WTC11 (cell line): ENCODE results near the gene C17orf100. TPM values are rescaled to one million over a fixed set of nuclear protein-coding genes. Genes with fewer than 3 reads are reported as not detected.
"Not testable (repeated sequence)": the region's sequence is repeated elsewhere in the genome, so short reads cannot be mapped to it uniquely, and the experiment has no call there.

Experiments used
- ATAC-seq: fragments of 200-7000 bp; cut with Tn5 transposase; 2 replicates; pipeline ENCODE4 v1.10.0; 2021; ENCODE audit warnings: mild to moderate bottlenecking, moderate library complexity
- CTCF ChIA-PET: fragments of 300-600 bp; sonication (Branson Sonifier 250); formaldehyde crosslinking; loops from one replicate; lab custom pipeline; 2021; ENCODE audit warnings: antibody characterized with exemption; lab: Charles Lee
- POLR2A ChIA-PET: fragments of 350-600 bp; sonication (Branson Sonifier 250); formaldehyde crosslinking; loops from one replicate; lab custom pipeline; 2021; ENCODE audit warnings: antibody characterized with exemption; lab: Charles Lee
- DNase-seq: peaks from one replicate; pipeline ENCODE4 v3.0.0; 2021; ENCODE audit warnings: low spot score
- H3K27ac Mint-ChIP-seq: 2 replicates; pipeline ENCODE4 v1.8.0; 2021; ENCODE audit warnings: mixed read lengths
- H3K27me3 Mint-ChIP-seq: 2 replicates; pipeline ENCODE4 v1.8.0; 2021; ENCODE audit warnings: low read depth, mild to moderate bottlenecking, moderate library complexity, mixed read lengths
- H3K36me3 Mint-ChIP-seq: 2 replicates; pipeline ENCODE4 v1.8.0; 2021; ENCODE audit warnings: mixed read lengths
- H3K4me1 Mint-ChIP-seq: 2 replicates; pipeline ENCODE4 v1.8.0; 2022; ENCODE audit warnings: mixed read lengths
- H3K4me3 Mint-ChIP-seq: 2 replicates; pipeline ENCODE4 v1.8.0; 2021; ENCODE audit warnings: mild to moderate bottlenecking, moderate library complexity, mixed read lengths
- H3K9me3 Mint-ChIP-seq: 2 replicates; pipeline ENCODE4 v1.8.0; 2021; ENCODE audit warnings: mixed read lengths
- CBFB ChIP-seq: sonication (generic); formaldehyde crosslinking; IDR thresholded peaks from 2 replicates; pipeline ENCODE4 v1.8.1; 2022; ENCODE audit warnings: mild to moderate bottlenecking, low read depth, missing genetic modification reagents
- CTCF ChIP-seq: fragments of 200-600 bp; IDR thresholded peaks from 2 replicates; pipeline ENCODE4 v1.8.0; 2022; ENCODE audit warnings: antibody characterized with exemption
- ELF4 ChIP-seq: sonication (generic); formaldehyde crosslinking; IDR thresholded peaks from 2 replicates; pipeline ENCODE4 v1.8.1; 2022; ENCODE audit warnings: low read depth, mild to moderate bottlenecking, moderate library complexity, missing genetic modification reagents
- EMX1 ChIP-seq: fragments of 250-450 bp; sonication (Bioruptor Pico); IDR thresholded peaks from 2 replicates; pipeline ENCODE4 v1.8.0; 2021; ENCODE audit warnings: mild to moderate bottlenecking
- ETV6 ChIP-seq: sonication (generic); formaldehyde crosslinking; IDR thresholded peaks from 2 replicates; pipeline ENCODE4 v1.8.1; 2022; ENCODE audit warnings: mild to moderate bottlenecking, missing genetic modification reagents
- FOXK1 ChIP-seq: sonication (generic); formaldehyde crosslinking; IDR thresholded peaks from 2 replicates; pipeline ENCODE4 v1.8.0; 2022; ENCODE audit warnings: mild to moderate bottlenecking, moderate library complexity, missing genetic modification reagents
- MAX ChIP-seq: sonication (generic); formaldehyde crosslinking; IDR thresholded peaks from 2 replicates; pipeline ENCODE4 v1.8.0; 2022; ENCODE audit warnings: mild to moderate bottlenecking, missing genetic modification reagents
- NFYB ChIP-seq: sonication (generic); formaldehyde crosslinking; conservative IDR thresholded peaks from 2 replicates; pipeline ENCODE4 v1.8.0; 2022; ENCODE audit warnings: low read depth, missing genetic modification reagents
- RORB ChIP-seq: fragments of 250-450 bp; sonication (Bioruptor Pico); IDR thresholded peaks from 2 replicates; pipeline ENCODE4 v1.9.0; 2021; ENCODE audit warnings: mild to moderate bottlenecking
- total RNA-seq: library from RNA; stranded (reverse); gene quantifications from 3 replicates; pipeline ENCODE4 v1.2.3, GENCODE V29; 2021
- TF ChIP-seq, protein P1 (sequence below): sonication (generic); formaldehyde crosslinking; IDR thresholded peaks from 2 replicates; pipeline ENCODE4 v1.8.0; 2022; ENCODE audit warnings: mild to moderate bottlenecking, missing genetic modification reagents
- TF ChIP-seq, protein P2 (sequence below): sonication (generic); formaldehyde crosslinking; IDR thresholded peaks from 2 replicates; pipeline ENCODE4 v1.8.1; 2023; ENCODE audit warnings: mild to moderate bottlenecking, missing genetic modification reagents
- TF ChIP-seq, protein P3 (sequence below): fragments of 250-450 bp; sonication (Bioruptor Pico); conservative IDR thresholded peaks from 2 replicates; pipeline ENCODE4 v1.9.0; 2021; ENCODE audit warnings: mild to moderate bottlenecking
- TF ChIP-seq, protein P4 (sequence below): sonication (generic); formaldehyde crosslinking; IDR thresholded peaks from 2 replicates; pipeline ENCODE4 v1.8.0; 2022; ENCODE audit warnings: missing genetic modification reagents
- TF ChIP-seq, protein P5 (sequence below): sonication (generic); formaldehyde crosslinking; IDR thresholded peaks from 2 replicates; pipeline ENCODE4 v1.8.0; 2023; ENCODE audit warnings: mild to moderate bottlenecking, missing genetic modification reagents
- TF ChIP-seq, protein P6 (sequence below): sonication (generic); formaldehyde crosslinking; IDR thresholded peaks from 2 replicates; pipeline ENCODE4 v1.8.1; 2022; ENCODE audit warnings: mild to moderate bottlenecking, moderate library complexity, missing genetic modification reagents

The C17orf100 gene
- total RNA-seq, 1 experiment from 2014 or later = 2.7 TPM

GRCh38 chr17:6651919-6652452, 424 bp downstream of the C17orf100 start (continued):
- TF ChIP-seq EMX1 (CRISPR knock-in tag) = no peak
- TF ChIP-seq, protein P1, sequence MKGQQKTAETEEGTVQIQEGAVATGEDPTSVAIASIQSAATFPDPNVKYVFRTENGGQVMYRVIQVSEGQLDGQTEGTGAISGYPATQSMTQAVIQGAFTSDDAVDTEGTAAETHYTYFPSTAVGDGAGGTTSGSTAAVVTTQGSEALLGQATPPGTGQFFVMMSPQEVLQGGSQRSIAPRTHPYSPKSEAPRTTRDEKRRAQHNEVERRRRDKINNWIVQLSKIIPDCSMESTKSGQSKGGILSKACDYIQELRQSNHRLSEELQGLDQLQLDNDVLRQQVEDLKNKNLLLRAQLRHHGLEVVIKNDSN (CRISPR knock-in tag) = no peak

- ChIA-PET CTCF (interaction anchor here (1.1 kb wide), 1 partner anchor 160 kb away, joined by 3 read pairs; no protein-coding TSS in a partner anchor), POLR2A (no interaction called here)
- Mint-ChIP-seq H3K27me3 (peaks cover 54% of the 10 kb centered on the region), H3K36me3 (peaks cover 2% of the 10 kb centered on the region; the same call in 1 of the 2 replicates), H3K4me3 (peak overlapping the region; percentile 85), H3K4me1 (peaks cover 43% of the 10 kb centered on the region), H3K9me3 (no peaks in the 10 kb centered on the region), H3K27ac (no peak overlapping the region)
- TF ChIP-seq RORB (CRISPR knock-in tag) (no peak), ETV6 (CRISPR knock-in tag) (0 out of 2 replicates have a peak, but pooled peaks have one; percentile 37), NFYB (no peak), FOXK1 (0 out of 2 replicates have a peak, but pooled peaks have one; percentile 8), CBFB (CRISPR knock-in tag) (no peak), MAX (CRISPR knock-in tag) (0 out of 2 replicates have a peak, but pooled peaks have one; percentile 17), CTCF (no peak), ELF4 (no peak)
- TF ChIP-seq, protein P2, sequence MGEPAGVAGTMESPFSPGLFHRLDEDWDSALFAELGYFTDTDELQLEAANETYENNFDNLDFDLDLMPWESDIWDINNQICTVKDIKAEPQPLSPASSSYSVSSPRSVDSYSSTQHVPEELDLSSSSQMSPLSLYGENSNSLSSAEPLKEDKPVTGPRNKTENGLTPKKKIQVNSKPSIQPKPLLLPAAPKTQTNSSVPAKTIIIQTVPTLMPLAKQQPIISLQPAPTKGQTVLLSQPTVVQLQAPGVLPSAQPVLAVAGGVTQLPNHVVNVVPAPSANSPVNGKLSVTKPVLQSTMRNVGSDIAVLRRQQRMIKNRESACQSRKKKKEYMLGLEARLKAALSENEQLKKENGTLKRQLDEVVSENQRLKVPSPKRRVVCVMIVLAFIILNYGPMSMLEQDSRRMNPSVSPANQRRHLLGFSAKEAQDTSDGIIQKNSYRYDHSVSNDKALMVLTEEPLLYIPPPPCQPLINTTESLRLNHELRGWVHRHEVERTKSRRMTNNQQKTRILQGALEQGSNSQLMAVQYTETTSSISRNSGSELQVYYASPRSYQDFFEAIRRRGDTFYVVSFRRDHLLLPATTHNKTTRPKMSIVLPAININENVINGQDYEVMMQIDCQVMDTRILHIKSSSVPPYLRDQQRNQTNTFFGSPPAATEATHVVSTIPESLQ (CRISPR knock-in tag) = no peak
- TF ChIP-seq, protein P3, sequence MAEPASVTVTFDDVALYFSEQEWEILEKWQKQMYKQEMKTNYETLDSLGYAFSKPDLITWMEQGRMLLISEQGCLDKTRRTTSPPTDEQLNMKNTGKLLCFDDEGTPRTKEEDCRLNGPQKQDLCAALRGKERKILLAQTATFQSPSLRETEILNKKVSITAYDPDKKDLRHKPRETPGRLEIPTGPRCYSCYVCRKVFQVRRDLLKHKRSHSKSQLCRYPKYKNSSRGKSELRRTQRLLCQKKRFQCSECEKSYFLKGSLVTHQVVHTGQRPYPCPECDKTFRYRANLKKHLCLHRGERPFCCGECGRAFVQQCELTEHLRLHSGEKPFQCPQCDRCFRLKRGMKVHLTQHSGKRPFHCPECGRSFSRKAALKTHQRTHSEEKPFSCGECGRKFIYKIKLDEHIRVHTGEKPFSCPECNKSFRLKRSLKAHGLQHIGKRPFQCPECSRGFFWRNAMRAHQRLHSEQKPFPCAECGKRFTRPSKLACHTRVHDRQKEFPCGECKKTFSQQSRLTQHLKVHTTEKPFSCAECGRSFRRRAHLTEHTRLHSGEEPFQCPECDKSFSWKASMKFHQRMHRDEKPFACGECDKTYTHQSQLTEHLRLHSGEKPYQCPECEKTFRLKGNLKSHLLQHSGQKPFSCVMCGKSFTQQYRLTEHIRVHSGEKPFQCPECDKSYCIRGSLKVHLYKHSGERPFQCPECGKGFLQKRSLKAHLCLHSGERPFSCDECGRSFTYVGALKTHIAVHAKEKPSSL = no peak
- TF ChIP-seq, protein P4, sequence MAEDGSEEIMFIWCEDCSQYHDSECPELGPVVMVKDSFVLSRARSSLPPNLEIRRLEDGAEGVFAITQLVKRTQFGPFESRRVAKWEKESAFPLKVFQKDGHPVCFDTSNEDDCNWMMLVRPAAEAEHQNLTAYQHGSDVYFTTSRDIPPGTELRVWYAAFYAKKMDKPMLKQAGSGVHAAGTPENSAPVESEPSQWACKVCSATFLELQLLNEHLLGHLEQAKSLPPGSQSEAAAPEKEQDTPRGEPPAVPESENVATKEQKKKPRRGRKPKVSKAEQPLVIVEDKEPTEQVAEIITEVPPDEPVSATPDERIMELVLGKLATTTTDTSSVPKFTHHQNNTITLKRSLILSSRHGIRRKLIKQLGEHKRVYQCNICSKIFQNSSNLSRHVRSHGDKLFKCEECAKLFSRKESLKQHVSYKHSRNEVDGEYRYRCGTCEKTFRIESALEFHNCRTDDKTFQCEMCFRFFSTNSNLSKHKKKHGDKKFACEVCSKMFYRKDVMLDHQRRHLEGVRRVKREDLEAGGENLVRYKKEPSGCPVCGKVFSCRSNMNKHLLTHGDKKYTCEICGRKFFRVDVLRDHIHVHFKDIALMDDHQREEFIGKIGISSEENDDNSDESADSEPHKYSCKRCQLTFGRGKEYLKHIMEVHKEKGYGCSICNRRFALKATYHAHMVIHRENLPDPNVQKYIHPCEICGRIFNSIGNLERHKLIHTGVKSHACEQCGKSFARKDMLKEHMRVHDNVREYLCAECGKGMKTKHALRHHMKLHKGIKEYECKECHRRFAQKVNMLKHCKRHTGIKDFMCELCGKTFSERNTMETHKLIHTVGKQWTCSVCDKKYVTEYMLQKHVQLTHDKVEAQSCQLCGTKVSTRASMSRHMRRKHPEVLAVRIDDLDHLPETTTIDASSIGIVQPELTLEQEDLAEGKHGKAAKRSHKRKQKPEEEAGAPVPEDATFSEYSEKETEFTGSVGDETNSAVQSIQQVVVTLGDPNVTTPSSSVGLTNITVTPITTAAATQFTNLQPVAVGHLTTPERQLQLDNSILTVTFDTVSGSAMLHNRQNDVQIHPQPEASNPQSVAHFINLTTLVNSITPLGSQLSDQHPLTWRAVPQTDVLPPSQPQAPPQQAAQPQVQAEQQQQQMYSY (CRISPR knock-in tag) = 0 out of 2 replicates have a peak, but pooled peaks have one; percentile 23
- TF ChIP-seq, protein P5, sequence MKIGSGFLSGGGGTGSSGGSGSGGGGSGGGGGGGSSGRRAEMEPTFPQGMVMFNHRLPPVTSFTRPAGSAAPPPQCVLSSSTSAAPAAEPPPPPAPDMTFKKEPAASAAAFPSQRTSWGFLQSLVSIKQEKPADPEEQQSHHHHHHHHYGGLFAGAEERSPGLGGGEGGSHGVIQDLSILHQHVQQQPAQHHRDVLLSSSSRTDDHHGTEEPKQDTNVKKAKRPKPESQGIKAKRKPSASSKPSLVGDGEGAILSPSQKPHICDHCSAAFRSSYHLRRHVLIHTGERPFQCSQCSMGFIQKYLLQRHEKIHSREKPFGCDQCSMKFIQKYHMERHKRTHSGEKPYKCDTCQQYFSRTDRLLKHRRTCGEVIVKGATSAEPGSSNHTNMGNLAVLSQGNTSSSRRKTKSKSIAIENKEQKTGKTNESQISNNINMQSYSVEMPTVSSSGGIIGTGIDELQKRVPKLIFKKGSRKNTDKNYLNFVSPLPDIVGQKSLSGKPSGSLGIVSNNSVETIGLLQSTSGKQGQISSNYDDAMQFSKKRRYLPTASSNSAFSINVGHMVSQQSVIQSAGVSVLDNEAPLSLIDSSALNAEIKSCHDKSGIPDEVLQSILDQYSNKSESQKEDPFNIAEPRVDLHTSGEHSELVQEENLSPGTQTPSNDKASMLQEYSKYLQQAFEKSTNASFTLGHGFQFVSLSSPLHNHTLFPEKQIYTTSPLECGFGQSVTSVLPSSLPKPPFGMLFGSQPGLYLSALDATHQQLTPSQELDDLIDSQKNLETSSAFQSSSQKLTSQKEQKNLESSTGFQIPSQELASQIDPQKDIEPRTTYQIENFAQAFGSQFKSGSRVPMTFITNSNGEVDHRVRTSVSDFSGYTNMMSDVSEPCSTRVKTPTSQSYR (CRISPR knock-in tag) = no peak
- TF ChIP-seq, protein P6, sequence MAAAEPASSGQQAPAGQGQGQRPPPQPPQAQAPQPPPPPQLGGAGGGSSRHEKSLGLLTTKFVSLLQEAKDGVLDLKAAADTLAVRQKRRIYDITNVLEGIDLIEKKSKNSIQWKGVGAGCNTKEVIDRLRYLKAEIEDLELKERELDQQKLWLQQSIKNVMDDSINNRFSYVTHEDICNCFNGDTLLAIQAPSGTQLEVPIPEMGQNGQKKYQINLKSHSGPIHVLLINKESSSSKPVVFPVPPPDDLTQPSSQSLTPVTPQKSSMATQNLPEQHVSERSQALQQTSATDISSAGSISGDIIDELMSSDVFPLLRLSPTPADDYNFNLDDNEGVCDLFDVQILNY = 0 out of 2 replicates have a peak, but pooled peaks have one; percentile 1
- DNase-seq (peak; percentile 83), ATAC-seq (peak; percentile 38)
Measured at GRCh38 chr17:6654841-6655731, 3.5 kb downstream of the C17orf100 start.

- Mint-ChIP-seq H3K27me3 (peaks cover 60% of the 10 kb centered on the region), H3K4me3 (peak overlapping the region; percentile 85), H3K4me1 (peaks cover 38% of the 10 kb centered on the region)
- H3K27ac Mint-ChIP-seq, DNase-seq, POLR2A ChIA-PET, H3K36me3 Mint-ChIP-seq, H3K9me3 Mint-ChIP-seq, CTCF ChIA-PET, ATAC-seq: not testable (repeated sequence)
Measured at GRCh38 chr17:6655732-6656361, 4.3 kb downstream of the C17orf100 start.
